ENCODE data around the gene ZFP36. TPM values are rescaled to one million over a fixed set of nuclear protein-coding genes. Genes with fewer than 3 reads are reported as not detected.

Gene ZFP36
- total and polyA plus RNA-seq, 2 of the 8 experiments (the other 6 are each of a cell fraction or from before 2014, with no cell fraction given), result 4.0 to 10.9 TPM

DNA sequence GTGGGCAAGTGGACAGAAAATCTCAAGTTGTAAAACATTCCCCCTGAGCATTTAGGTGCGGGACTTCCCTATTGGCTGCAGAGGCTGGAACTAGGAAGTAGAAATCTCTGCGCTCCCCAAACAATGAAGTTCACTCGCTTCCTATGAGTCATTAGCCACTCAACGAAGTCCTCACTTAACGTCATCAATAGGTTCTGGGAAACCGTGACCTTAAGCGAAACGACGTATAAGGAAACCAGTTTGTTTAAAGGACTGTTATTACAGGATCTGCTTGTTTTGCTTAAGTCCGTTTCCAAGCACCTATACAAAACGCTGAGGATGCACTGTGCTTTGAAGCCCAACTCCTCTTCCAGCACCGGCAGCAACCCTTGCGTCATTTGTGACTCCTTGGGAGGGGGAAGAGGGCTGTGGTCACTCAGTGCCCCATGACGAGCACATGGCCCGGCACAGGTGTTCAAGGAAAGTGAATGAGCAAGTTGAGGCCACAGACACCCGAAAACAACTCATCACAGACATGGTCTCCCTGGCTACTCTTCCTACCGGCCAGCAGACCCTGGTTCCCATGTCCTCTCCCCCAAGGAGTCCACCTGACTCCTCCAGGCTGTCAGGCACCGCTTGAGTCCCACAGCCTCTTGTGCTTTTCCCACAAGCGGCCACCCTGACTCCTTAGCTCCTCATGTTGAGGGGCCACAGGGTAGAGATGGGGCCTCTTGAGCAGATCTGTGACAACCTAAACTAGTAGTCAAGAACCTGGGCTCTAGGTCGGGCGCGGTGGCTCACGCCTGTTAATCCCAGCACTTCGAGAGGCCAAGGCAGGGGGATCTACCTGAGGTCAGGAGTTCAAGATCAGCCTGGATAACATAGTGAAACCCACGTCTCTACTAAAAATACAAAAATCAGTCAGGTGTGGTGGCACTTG, 24.3 kb downstream of the ZFP36 start (continued):
- TF ChIP-seq, protein P1, sequence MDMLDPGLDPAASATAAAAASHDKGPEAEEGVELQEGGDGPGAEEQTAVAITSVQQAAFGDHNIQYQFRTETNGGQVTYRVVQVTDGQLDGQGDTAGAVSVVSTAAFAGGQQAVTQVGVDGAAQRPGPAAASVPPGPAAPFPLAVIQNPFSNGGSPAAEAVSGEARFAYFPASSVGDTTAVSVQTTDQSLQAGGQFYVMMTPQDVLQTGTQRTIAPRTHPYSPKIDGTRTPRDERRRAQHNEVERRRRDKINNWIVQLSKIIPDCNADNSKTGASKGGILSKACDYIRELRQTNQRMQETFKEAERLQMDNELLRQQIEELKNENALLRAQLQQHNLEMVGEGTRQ (IDR thresholded peaks at IDR 0.05; ENCODE audit: low read length), result peak; percentile 27; the same call in 1 of the 2 replicates
- TF ChIP-seq SRF (IDR thresholded peaks at IDR 0.05; ENCODE audit: low read depth, low read length) (no peak), MAX (IDR thresholded peaks at IDR 0.05) (peak; percentile 80)
- TF ChIP-seq, protein P2, sequence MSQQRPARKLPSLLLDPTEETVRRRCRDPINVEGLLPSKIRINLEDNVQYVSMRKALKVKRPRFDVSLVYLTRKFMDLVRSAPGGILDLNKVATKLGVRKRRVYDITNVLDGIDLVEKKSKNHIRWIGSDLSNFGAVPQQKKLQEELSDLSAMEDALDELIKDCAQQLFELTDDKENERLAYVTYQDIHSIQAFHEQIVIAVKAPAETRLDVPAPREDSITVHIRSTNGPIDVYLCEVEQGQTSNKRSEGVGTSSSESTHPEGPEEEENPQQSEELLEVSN (IDR thresholded peaks at IDR 0.05), result peak; percentile 72

Measured in H1 (cell line).